ENCODE results near the gene PFKFB3.

GRCh38 chr10:6219494-6219836, 16.7 kb downstream of the PFKFB3 start:
- no peak for TF ChIP-seq CTCF (IDR thresholded peaks at IDR 0.05)
- TF ChIP-seq POLR2AphosphoS5 (IDR thresholded peaks at IDR 0.05) = no peak
- no peak for TF ChIP-seq POLR2A (IDR thresholded peaks at IDR 0.05)
